Epidermal melanocyte (primary cell): ENCODE results near the gene LRRC4B.
"Not testable (repeated sequence)": the region's sequence is repeated elsewhere in the genome, so short reads cannot be mapped to it uniquely, and the experiment has no call there.

ENCODE experiments used
- DNase-seq: peaks from one replicate; pipeline ENCODE4 v3.0.0; 2011; ENCODE audit warnings: low spot score; ENCODE audit not compliant: insufficient read length

LRRC4B gene

DNA sequence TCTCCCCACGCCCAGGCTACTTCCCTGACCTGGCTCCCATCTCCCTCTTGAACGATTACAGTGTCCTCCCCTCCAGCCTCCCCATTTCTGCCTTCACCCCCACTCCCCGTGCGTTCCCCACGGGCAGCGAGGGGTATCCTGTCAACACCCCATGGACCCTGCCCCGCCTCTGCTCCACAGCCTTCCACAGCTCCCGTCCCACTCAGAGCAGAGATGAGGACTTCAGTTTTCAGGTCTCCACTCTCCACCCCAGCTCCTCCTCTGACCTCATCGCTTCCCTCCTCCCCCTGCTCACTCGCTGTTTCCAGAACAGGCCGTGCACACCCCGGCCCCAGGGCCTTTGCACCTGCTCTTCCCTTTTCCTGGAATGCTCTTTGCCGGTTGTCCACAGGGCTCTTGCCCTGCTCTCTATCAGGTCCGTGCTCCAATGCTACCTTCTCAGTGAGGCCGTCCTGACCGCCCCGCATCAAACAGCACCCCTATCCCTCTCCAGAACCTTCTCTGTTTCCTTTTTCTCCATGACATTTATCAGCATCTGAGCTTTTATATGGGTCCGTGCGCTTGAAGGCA lies 15.0 kb downstream of the LRRC4B start:
- DNase-seq: no peak

DNA sequence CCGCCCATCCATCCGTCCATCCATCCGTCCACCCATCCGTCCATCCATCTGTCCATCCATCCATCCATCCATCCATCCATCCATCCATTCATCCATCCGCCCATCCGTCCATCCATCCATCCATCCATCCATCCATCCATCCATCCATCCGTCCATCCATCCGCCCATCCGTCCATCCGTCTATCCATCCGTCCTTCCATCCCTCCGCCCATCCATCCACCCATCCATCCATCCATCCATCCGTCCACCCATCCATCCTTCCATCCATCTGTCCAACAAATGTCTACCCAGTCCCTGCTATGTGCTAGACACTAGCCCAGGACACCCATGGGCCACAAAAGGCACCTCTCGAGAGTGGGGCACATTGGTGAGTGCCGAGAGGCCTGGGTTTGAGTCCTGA lies 15.7 kb downstream of the LRRC4B start:
- no peak for DNase-seq

DNA sequence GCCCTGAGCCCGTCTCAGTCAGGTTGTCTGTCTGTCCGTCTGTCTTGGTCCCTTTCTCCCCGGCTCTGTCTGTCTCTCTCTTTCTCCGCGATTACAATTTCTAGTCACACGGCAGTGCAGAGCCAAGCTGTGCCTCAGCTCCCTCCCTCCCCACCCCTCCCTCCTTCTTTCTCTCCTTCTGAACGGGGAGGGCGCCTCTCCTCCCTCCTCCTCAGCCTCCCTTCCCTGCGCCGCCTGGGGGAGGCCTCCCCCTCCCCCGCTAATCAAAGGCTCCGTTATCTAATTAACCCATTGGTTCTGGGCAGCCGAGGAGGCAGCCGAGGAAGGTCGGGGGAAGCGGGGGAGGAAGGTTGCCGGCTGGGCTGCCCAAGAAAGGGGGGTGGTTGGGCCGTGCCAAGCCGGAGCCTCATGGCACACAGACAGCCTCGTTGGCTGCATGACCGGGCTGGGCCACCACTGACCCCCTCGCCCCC lies 16.5 kb downstream of the LRRC4B start:
- no peak for DNase-seq

DNA sequence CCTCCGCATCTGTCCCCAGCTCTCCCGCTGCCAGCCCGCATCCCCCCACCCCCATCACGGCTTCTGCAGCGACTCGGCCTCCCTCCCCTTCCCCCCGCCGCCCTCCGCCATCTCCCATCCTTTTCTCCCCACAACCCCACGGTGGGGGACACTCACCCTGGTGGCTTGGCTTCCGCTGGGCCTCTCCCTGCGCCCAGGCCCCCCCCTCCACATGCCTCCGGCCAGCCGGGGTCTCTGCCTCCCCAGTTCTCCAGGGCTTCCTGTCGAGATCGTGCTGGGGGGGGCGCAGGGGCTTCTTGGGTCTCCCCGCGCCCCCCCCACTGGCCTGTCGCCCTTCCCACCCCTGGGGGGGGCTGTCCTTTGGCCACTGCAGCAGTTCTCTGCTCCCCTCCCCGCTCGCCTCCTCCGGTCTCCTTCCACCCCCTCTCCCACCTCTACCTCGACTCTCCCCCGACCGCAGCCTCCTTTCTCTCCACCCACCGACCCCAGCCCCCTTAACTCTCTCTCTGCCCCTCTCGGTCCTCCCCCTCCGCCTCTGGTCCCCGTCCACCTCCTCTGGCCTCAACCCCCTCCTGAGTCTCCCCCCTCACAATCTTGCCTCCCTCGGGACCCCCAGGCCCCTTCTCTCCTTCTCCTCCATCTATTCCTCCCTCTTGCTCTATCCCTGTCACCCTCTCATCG lies 17.1 kb downstream of the LRRC4B start:
- DNase-seq: no peak

DNA sequence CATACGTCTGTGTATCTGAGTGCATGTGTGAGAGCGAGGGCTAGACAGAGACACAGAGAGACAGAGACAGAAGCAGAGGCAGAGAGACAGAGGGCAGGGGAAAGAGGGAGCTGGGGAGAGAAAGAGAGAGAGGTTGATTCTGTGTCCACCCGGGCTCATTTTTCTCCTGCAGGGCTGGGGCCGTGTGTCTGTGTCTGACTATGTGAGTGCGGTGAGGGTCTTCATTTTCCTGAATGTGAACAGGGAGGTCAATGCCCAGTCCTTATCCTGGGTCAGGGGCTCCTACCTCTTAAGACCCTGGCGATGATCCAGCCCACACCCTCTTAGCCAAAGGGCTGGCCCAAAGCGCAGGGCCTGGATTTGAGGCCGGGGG lies 17.7 kb downstream of the LRRC4B start:
- DNase-seq: no peak

DNA sequence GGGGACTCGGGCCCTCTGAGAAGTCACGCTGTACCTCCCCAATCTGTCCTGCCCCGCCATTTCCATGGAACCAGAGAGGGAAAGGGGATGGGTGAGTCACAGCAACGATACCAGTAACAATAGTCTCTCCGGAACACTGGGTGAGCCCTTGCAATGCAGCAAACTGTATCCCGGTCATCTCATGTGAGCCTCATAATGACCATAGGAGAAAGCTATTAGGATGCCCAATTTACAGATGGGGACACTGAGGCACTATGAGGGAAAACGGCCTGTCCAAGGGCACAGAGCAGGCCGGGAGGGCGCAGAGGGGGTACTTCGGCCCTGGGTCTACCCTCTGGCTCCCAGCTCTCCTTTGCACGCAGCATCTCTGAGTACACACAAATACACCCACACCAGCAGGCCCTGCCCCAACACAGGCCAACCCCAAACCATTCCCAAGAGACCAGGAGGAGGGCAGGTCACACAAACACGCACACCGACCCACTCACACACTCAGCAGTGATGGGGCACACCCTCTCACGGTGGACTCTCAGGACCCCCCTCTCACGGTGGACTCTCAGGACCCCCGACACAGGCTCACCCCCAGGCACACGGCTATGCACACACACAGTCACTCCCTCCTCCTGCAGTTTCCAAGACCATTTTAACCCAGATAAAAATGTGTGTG lies 18.2 kb downstream of the LRRC4B start:
- no peak for DNase-seq

DNA sequence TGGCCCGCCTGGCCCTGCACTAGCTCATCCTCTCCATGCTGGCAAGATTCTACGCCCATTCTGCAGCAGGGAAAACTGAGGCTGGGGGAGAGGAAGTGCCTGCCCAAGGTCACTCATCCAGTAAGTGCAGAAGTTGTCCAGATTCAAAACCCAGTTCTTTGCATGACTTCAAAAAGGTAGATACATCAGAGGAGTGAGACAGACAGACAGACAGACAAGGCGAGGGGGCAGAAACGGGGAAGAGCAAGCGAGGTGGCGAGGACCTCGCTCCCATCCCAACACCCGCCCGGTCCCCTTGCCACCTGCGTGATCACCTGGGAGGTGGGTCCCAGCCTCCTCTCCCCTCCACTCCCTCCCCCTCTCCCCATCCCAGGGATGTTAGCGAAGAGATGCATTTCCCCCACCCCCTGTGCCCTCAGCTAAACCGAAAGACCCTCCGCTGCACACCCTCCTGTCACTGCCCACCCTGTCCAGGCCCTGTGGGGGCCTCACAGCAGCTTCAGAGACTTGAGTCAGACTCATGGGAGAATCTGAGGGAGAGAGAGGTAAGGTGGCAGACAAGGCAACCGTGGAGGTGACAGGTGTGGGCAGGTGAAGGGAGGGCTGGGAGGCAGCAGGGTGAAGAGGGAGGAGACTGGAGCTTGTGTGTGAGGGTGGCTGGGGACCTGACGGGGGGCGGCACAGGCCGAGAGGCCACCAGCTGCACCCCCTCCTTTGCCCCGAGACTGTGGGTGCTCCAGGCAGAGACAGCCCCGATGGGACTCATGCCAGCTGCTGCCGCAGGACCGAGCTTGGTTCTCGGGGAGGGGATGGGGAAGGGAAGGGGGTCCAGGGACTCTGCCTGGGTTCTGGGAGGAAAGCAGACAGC lies 18.9 kb downstream of the LRRC4B start:
- no peak for DNase-seq

DNA sequence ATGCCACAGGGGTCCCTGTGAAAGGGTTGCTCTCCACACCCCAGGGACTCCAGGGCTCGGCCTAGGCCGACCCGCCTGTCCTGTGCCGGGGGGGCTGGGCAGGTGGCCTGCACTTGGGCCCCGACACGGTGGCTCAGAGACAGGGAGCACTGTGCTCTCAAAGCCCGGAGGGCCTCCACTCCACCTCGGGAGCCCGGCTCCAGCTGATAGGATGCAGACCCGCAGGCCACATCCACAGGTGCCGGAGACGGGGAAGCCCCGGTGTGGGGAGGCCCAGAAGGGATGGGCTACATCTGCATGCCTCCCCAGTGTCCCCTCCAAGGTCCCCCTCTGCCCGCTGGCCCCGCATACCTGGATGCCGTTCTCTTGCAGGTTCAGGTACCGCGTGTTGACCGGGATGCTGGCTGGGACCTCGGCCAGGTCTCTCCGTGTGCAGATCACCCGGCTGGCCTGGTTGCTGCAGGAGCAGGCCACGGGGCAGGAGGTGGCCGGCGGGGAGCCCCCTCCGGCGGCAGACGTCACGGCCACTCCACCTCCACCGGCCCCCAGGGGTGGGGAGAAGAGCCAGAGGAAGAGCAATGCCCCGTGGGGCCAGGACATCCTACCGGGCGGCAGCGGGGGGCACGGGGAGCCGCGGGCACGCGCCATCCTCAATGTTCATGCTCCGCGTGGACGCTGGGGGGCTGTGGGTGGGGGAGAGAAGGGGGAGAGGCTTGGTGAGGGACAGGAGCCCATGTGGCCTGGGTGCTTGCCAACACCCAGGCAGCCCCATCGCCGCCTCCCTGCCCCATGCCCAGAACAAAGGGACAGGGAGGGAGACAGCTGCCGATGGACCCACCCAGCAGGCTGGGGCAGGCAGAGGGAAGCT lies 19.8 kb downstream of the LRRC4B start:
- DNase-seq: no peak

DNA sequence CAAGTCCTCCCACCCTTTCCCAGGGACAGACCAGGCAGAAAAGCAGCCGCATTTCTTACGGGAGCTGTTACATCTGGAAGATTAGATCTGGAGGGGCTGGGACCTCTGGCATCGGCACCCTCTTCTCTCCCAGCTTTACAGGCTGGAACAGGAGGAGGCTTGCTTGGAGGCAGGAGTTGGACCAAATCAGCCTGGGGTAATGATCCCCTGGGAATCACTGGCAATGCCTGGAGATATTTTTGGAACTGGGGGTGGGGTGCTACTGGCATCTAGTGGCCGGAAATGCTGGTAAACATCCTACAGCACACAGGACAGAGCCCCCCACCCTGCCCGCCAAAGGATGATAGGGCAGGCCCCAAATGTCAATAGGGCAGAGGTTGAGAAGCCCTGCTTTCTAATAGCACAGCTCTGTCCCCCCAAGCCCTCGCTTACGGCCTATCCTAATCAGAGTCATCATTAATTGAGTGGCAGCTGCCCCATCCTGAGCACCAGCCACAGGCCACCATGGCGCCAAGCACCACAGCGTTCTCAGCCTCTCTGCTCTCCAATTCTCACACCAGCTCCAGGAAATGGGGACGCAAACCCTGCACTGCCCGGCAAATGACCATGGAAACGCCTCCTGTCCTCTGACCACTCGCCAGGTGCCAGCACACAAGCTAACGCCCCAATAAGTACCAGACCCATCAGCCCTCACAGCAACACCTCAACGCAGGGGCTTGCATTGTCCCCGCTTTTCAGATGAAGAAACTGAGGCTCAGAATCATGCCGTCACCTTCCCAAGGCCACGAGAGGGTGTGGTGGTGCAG lies 20.6 kb downstream of the LRRC4B start:
- no peak for DNase-seq

DNA sequence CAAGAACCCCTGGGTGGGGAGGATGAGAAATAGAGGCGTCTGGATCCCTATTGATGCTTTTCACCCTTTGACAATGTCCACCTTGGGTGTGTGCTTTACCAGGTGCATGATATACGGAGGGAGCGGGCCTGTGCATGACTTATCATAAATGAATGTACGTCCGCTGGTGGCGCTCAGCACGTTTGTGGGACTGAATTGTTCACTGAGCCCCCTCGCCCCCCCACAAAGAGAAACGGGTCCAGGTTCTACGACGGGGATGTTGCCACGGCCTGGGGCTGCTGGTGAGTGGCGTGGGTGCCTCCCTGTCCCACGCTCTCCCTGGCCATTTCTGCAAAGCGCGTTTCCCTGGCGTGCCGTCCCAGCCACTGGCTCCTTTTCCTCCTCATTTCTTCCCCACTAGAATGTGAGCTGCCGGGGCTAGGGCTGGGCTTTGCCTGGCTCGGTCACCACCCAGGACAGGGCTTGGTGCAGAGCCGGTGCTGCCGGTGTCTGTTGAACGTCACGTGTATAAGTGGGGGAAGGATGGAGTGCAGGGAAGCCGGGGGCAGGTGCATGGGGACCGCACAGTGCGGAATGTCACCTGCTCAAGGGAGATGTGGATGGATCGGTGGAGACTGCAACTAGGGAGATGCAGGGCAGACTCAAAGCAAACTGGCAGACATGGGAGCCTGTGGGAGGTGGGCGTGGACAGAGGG lies 21.6 kb downstream of the LRRC4B start:
- no peak for DNase-seq

DNA sequence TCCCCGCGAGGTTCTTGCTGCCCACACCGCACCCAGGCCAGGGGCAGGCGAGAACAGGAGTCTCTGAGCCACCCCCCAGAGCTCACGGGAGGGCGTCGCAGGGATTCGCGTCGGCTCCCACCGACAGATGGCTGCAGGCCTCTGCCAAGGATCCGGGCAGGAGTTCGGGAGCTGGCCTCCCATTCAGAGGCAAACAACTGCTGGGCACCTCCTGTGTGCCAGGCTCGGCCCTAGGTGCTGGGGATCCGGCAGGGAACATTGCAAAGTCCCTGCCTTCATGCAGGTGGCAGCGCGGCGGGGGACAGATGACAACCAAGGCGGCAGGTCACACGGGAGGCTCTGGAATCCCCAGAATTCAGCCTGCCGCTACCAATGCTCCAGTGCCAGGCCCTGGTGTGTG lies 25.3 kb downstream of the LRRC4B start:
- no peak for DNase-seq

DNA sequence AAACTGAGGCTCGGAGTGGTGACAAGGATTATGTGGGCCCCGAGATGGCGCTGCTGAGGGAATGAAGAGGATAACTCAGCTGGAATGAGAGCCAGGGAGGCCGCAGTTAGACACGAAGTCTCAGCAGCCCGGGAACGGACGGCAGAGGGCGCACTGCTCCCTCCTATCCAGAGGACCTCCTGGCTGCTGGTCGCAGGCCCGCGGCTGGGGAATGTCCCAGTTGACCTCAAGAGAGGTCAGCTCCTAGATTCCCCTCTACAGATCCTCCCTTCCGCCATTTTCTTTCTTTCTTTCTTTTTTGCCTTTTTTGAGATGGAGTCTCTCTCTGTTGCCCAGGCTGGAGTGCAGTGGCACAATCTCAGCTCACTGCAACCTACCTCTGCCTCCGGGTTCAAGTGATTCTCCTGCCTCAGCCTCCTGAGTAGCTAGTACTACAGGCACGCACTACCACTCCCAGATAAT lies 30.4 kb downstream of the LRRC4B start:
- peak; percentile 59 for DNase-seq

DNA sequence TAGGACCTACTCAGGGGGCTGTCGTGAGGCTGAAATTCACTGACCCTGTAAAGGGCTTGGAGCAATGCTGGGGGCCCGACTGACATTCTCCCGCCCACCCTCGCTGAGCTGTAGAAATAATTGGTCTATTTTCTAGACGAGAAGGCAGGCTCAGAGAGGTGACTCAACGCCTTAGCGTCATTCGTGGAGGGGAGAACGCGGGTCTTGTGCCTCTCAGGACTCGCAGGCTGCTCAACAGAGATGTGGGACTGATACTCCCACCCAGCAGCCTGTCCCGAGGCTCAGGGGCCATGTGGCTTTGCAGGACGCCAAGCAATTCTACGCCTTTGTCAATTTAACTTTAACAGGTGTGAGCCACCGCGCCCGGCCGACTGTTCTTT lies 30.9 kb downstream of the LRRC4B start:
- no peak for DNase-seq

DNA sequence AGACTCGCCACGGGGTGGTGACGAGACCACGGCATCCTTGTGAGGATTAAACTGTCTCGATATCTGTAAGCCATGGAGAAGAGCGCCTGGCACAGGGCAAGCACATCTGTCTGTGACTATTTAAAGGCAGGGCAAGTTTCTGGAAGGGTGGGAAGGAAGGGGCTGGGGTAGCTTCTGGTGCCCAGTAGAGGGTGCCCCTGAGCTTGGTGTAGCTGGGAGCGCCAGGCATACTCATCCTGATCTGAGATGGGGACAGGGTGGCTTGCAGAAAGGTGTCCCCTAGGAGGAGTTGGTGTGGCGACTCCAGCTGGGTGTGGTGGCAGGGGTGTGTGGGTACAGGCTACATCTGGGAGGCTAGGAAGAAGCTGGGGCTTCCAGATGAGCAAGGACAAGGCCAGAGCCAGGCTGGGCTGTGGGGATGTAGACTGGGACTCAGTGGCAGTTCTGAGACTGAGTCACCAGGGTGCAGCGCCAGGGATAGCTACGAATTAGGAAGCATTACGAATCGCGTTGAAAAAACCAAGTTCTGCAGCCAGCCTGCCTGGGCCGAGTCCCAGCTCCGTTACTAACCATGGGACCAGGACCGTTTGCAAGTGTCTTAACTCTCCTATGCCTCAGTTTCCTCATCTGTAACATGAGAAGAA lies 31.5 kb downstream of the LRRC4B start:
- DNase-seq: no peak

DNA sequence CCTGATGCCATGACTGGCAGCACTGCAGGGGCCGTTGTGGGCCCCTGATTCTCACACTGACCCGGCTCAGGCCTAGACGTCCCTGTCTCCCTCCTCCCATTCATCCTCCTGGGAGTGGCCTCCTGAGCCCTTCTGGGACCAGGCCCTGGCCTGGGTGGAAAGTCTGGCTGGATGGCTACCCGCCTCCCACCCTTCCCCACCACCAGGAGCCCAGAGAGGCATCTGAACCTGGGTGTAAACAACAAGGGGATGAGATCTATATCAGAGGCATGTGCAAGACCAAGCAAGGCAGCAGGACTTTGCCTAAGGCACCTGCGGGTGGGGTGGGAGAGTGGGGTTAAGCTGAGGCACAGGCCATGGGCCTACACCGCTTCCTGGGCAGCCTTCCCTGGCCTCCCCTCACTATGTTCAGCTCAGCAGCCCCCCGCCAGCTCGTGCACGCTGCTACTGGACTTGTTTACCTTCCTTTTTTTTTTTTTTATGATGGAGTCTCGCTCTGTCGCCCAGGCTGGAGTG lies 32.5 kb downstream of the LRRC4B start:
- DNase-seq: no peak

DNA sequence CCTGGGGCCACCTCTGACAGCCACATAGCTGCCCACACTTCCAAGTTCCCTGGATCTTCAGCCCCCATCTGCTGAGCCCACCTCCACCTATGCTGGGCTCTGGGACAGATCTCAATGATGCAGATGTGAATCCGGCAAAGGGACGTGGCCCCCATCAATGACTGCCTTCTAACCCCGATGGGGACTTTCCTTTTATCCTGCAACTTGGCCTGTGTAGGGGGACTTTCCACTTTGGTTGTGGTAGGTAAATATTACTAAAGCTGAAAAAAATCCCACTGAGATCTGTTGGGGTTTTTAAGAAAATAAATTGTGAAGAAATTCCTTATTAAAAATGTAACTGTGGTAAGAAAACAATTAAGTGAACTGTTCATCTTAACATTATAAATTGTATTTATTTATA lies 33.8 kb downstream of the LRRC4B start:
- no peak for DNase-seq

DNA sequence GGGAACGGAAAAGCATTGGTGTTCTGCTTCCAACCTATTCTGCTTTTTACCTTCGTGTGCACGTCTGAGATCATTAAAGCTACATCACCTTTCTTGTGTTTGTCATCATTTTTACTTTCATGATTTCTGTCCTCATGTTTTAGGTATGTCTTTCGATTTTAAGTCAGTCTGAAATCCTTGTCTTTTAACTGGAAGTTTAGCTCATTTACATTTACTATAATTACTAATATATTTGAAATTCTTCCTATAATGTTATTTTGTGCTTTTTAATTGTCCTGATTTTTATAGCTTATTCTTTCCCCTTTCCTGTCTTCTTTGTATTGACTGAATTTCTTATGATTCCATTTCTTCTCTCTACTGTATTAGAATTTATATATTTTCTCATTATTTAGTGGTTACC lies 35.3 kb downstream of the LRRC4B start:
- no peak for DNase-seq

DNA sequence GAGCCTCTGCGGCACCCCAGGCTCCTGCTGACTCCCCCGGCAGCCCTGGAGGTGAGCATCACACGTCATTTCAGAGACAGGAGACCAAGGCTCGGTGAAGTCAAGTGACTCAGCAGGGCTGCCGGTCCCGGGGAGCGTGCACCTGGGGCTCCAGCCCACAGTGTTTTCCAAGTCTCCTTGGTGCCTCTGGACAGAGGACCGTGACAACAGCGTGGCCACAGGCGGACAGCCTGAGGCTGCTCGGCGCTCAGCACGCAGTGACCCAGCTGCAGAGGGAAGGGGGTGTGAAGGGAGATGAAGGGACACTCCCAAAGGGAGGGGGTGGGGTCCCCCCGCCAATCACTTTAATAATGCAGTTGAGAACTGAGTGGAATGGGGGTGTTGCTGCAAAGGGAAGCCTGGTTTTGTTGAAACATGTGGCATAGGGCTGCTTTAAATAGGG lies 37.0 kb downstream of the LRRC4B start:
- no peak for DNase-seq

DNA sequence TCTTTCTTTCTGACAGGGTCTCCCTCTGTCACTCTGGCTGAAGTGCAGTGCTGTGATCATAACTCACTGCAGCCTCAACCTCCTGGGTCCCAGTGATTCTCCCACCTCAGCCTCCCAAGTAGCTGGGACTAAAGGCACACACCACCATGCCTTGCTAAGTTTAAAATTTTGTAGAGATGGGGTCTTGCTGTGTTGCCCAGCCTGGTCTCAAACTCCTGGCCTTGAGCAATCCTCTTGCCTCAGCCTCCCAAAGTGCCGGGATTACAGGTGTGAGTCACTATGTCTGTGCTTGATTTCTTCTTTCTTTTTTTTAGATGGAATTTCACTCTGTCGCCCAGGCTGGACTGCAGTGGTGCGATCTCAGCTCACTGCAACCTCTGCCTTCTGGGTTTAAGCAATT lies 40.2 kb downstream of the LRRC4B start:
- not testable (repeated sequence) for DNase-seq
